NCI-H69 (cell line): ENCODE results near the gene STX5.

ENCODE experiments used
- DNase-seq: peaks from one replicate; lab custom pipeline; 2025; lab: John Stamatoyannopoulos, UW

The STX5 gene

DNA sequence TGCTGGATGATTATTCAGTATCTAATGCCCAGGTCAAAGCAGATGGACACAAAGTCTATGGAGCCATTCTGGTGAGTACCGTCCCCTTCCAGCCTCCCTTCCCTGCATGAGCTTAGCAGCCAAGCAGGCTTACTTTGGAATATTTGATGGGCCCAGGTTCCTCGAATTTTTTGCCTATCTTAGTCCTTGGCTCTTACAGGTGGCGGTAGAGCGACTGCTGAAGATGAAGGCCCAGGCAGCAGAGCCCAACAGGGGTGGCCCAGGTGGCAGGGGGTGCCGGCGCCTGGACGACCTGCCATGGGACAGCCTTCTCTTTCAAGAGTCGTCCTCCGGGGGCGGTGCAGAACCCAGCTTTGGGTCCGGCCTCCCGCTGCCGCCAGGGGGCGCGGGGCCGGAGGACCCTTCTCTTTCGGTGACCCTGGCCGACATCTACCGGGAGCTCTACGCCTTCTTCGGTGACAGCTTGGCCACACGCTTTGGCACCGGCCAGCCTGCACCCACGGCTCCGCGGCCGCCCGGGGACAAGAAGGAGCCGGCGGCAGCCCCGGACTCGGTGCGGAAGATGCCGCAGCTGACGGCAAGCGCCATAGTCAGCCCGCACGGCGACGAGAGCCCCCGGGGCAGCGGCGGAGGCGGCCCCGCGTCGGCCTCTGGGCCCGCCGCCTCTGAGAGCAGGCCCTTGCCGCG, 45.4 kb downstream of the STX5 start:
- peak; percentile 90 for DNase-seq

DNA sequence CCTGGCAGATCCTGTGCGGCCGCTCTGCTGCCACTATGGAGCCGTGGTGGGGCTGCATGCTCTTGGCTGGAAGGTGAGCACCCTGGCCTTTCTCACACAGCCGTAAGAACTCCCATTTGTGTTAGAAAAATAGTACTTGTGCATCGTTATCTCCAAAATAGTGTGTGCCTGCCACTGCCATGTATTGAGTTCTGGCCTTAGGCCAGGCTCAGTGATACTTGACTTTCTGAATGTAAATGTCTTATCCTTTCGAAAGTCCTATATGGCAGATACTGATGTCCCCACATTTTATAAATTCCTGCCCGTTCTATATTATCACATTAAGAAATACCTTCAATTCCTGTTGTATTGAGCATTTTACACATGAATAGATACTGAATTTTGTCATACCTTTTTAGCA, 49.1 kb downstream of the STX5 start:
- DNase-seq, result no peak

GRCh38 chr11:62778441-62778840, 53.4 kb downstream of the STX5 start:
- DNase-seq, result no peak

GRCh38 chr11:62777389-62777788, 54.5 kb downstream of the STX5 start:
- no peak for DNase-seq

- no peak for DNase-seq
Observed at GRCh38 chr11:62775646-62776045, 56.2 kb downstream of the STX5 start.

- no peak for DNase-seq
Observed at GRCh38 chr11:62774407-62774806, 57.4 kb downstream of the STX5 start.

DNA sequence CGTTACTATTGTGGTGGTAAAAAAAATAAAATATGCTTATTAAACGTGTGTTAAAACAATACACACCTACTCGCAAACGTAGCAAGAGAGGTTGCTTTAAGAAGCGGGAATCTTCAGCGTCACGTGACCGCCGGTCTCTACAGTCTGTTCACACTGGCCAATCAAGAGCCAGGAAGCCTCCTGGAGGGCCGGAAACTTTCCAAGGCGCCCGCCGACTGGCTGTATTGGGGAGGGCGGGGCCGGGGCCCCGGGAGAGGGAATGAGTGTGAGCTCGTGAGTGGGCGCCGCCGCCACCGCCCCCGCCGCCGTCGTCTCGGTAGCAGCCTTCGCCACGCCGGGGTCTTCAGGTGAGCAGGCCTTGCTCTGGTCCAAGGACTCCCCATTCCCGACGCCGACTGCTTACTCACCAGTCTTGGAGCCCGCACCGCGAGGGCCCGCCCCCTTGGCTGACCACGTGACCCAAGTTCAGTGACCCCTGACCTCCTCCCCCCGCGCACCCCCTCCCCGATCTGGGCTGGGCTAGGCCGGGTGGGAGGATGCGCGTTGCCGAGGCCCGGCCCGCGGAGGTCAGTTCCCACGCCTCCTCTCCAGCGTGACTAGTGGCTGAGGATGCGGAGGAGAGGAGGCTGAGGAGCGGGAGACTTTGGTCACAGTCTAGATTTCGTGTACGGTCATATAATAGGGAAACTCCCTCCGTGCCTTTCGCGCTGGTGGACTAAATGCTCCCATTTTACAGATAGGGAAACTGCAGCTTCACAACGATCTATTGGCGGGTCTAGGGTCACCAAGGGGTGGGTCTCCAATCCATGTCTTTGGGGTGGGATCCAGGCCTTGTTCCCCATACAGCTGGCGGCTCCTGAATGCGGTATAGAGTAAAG, 60.5 kb downstream of the STX5 start, which contains the start of gene TAF6L:
TSS of gene TAF6L (plus strand) at position 253 of the 878 bp plus-strand sequence. CDS start 4,388 bp downstream, outside the sequence.
- peak; percentile 99 for DNase-seq

- DNase-seq, result peak; percentile 88
Observed at GRCh38 chr11:62770778-62771143, 61.1 kb downstream of the STX5 start.

DNA sequence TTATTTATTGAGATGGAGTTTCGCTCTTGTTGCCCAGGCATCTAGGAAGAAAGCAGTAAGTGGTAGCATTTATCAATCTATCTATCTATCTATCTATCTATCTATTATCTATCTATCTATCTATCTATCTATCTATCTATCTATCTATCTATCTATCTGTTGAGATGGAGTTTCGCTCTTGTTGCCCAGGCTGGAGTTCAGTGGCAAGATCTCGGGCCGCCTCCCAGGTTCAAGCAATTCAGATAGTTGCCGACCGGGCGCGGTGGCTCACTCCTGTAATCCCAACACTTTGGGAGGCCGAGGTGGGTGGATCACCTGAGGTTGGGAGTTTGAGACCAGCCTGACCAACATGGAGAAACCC, 71.0 kb downstream of the STX5 start:
- peak; percentile 66 for DNase-seq

DNA sequence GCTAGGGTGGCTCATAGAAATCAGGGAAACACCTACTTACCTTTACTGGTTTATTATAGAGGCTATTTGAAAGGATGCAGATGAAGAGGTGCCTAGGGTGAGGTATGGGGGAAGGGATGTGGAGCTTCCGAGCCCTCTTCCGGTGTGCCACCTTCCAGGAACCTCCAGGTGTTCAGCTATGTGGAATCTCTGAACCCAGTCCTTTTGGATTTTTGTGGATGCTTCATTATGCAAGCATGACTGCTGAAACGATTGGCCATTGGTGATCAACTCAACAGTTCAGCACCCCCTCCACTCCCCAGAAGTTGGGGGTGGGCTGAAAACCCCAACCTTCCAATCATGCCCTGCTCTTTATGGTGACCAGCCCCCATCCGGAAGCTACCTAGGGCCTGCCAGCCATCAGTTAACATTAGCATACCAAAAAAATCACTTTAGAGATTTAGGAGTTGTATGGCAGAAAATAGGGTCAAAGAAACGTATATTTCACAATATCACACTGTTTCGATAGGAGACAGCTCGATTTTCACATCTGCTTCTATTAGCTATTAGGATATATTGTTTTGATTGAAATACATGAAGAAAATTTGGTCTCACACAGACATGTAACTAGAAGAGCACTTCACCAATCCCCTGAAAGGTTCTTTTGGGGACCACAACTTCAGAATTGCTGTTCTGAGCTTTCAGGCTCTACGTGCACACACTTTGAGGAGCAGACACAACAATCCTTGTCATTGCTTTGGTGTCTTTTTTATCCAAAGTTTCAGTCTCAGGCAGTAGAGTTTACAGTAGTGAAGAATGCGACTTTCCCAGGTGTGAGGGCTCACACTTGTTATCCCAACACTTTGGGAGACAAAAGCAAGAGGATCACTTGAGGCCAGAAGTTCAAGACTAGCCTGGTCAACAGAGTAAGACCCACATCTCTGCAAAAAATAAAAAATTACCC, 73.7 kb downstream of the STX5 start:
- DNase-seq, result no peak
